ENCODE data around the gene FGF1. TPM values are rescaled to one million over a fixed set of nuclear protein-coding genes. Genes with fewer than 3 reads are reported as not detected.
A peak's percentile ranks its signal among the peaks of the same experiment; 100 is the strongest.

FGF1 gene
- total and polyA plus RNA-seq, 2 of the 4 experiments (the other 2 are of a cell fraction) = 7.6 to 7.7 TPM

DNA sequence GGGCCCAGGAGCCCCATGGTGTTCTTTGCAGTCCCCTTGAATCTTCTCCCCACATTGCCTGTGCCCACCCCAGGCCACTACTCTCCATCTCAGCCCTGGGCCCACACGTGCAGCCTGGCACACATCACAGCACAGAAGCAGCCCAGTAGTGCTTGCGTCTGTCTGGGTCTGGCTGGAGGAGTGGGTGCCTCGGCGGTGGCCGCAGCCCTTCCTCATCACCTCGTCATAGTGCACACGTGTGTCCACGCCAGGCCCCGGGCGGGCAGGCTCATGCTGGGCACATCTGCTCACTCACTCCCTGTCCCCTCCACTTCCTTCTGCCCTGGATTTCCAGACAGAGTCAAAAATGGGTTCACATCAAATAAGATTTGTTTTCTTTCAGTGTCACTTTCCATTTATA is 33.3 kb downstream of the FGF1 start:
- Histone ChIP-seq H3K27ac (ENCODE audit: insufficient read depth, low read length) (no peak overlapping the region), H2AK9ac (replicated peaks; ENCODE audit: low read depth, low read length, poor library complexity) (peak overlapping the region; percentile 5), H3K18ac (ENCODE audit: low read depth, low read length) (no peak overlapping the region), H2AFZ (replicated peaks; ENCODE audit: low read length, poor library complexity) (no peak overlapping the region), H4K5ac (ENCODE audit: low read depth, low read length) (no peak overlapping the region), H3K4me1 (ENCODE audit: control insufficient read depth, insufficient read depth, low read length) (peaks cover 2% of the 10 kb centered on the region; the same call in 1 of the 2 replicates), H4K20me1 (ENCODE audit: insufficient read depth, low read length) (no peaks in the 10 kb centered on the region), H3K79me1 (ENCODE audit: low read depth in 1 of 2, low read length in 2 of 2) (no peaks in the 10 kb centered on the region), H3K4ac (ENCODE audit: low read depth, low read length) (no peak overlapping the region; the same call in 1 of the 2 replicates), H4K8ac (ENCODE audit: low read depth in 2 of 2, low read length in 2 of 2) (no peak overlapping the region), H3K4me3 (ENCODE audit: insufficient read depth, low read depth, low read length) (no peak overlapping the region), H3K27me3 (ENCODE audit: control insufficient read depth, insufficient read depth, low read length) (no peaks in the 10 kb centered on the region), H3K36me3 (ENCODE audit: control insufficient read depth, insufficient read depth, low read length) (no peaks in the 10 kb centered on the region), H3K9me3 (ENCODE audit: control insufficient read depth, insufficient read depth, low read length) (no peaks in the 10 kb centered on the region), H3K4me2 (ENCODE audit: low read depth, low read length) (no peak overlapping the region), H3K14ac (replicated peaks; ENCODE audit: low read depth, low read length) (no peak overlapping the region), H2BK120ac (ENCODE audit: low read depth, low read length) (peak overlapping the region; percentile 36; the same call in 1 of the 2 replicates), H3K56ac (ENCODE audit: extremely low read depth, insufficient read depth, low read length) (no peak overlapping the region), H4K91ac (ENCODE audit: insufficient read depth, low read depth, low read length) (no peak overlapping the region), H3K9ac (ENCODE audit: low read depth, low read length) (no peak overlapping the region), H2BK15ac (ENCODE audit: low read depth, low read length) (no peak overlapping the region), H2BK5ac (ENCODE audit: low read depth, low read length, poor library complexity, severe bottlenecking) (no peak overlapping the region), H2AK5ac (ENCODE audit: low read depth, low read length) (no peak overlapping the region; the same call in 1 of the 2 replicates), H2BK20ac (ENCODE audit: low read depth, low read length) (no peak overlapping the region), H3K9me1 (ENCODE audit: insufficient read depth, low read length) (no peaks in the 10 kb centered on the region), H3K23ac (ENCODE audit: low read depth, low read length) (no peak overlapping the region)
- ATAC-seq (ENCODE audit: low read depth) (no peak), DNase-seq (no peak)
- WGBS, 2 experiments (ENCODE audit: extremely low coverage in 2 of 2, insufficient read length in 1 of 2) = 94% methylated on average over 9 of the region's 10 CpGs; no CpG with 5 or more reads in 1 of the 2 experiments
- in situ Hi-C loops (cut with MboI; ENCODE audit: low sequenced_read_pairs) = no loop called here
- TF ChIP-seq RAD21 (IDR thresholded peaks at IDR 0.05; ENCODE audit: low read length) = no peak
- no peak for TF ChIP-seq SMC3 (IDR thresholded peaks at IDR 0.05; ENCODE audit: low read depth, low read length)
- no peak for TF ChIP-seq FOS (IDR thresholded peaks at IDR 0.05; ENCODE audit: low read depth, low read length)
- TF ChIP-seq, protein P1, sequence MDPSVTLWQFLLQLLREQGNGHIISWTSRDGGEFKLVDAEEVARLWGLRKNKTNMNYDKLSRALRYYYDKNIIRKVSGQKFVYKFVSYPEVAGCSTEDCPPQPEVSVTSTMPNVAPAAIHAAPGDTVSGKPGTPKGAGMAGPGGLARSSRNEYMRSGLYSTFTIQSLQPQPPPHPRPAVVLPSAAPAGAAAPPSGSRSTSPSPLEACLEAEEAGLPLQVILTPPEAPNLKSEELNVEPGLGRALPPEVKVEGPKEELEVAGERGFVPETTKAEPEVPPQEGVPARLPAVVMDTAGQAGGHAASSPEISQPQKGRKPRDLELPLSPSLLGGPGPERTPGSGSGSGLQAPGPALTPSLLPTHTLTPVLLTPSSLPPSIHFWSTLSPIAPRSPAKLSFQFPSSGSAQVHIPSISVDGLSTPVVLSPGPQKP (IDR thresholded peaks at IDR 0.05; ENCODE audit: borderline replicate concordance, low read depth, low read length) = no peak
- TF ChIP-seq, protein P2, sequence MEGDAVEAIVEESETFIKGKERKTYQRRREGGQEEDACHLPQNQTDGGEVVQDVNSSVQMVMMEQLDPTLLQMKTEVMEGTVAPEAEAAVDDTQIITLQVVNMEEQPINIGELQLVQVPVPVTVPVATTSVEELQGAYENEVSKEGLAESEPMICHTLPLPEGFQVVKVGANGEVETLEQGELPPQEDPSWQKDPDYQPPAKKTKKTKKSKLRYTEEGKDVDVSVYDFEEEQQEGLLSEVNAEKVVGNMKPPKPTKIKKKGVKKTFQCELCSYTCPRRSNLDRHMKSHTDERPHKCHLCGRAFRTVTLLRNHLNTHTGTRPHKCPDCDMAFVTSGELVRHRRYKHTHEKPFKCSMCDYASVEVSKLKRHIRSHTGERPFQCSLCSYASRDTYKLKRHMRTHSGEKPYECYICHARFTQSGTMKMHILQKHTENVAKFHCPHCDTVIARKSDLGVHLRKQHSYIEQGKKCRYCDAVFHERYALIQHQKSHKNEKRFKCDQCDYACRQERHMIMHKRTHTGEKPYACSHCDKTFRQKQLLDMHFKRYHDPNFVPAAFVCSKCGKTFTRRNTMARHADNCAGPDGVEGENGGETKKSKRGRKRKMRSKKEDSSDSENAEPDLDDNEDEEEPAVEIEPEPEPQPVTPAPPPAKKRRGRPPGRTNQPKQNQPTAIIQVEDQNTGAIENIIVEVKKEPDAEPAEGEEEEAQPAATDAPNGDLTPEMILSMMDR (conservative IDR thresholded peaks at IDR 0.05; ENCODE audit: low read depth, low read length) = no peak
- no peak for TF ChIP-seq CHD1 (IDR thresholded peaks at IDR 0.05; ENCODE audit: low read depth, low read length)
- no peak for TF ChIP-seq MXI1 (IDR thresholded peaks at IDR 0.05; ENCODE audit: borderline replicate concordance, low read depth, low read length)
- no peak for TF ChIP-seq NFE2L2 (IDR thresholded peaks at IDR 0.05; ENCODE audit: low read depth, low read length)
- TF ChIP-seq, protein P3, sequence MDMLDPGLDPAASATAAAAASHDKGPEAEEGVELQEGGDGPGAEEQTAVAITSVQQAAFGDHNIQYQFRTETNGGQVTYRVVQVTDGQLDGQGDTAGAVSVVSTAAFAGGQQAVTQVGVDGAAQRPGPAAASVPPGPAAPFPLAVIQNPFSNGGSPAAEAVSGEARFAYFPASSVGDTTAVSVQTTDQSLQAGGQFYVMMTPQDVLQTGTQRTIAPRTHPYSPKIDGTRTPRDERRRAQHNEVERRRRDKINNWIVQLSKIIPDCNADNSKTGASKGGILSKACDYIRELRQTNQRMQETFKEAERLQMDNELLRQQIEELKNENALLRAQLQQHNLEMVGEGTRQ (IDR thresholded peaks at IDR 0.05; ENCODE audit: low read depth, low read length) = no peak
- no peak for TF ChIP-seq MAFK (IDR thresholded peaks at IDR 0.05; ENCODE audit: low read depth, low read length)
- no peak for TF ChIP-seq RCOR1 (IDR thresholded peaks at IDR 0.05; ENCODE audit: insufficient replicate concordance, low read length)
- no peak for TF ChIP-seq BHLHE40 (IDR thresholded peaks at IDR 0.05; ENCODE audit: low read depth, low read length)
- no peak for TF ChIP-seq RFX5 (IDR thresholded peaks at IDR 0.05; ENCODE audit: low read depth, low read length)
- TF ChIP-seq POLR2A (IDR thresholded peaks at IDR 0.05; ENCODE audit: low read depth, low read length) = no peak
- TF ChIP-seq MAZ (IDR thresholded peaks at IDR 0.05; ENCODE audit: borderline replicate concordance, low read depth, low read length) = no peak
- TF ChIP-seq CEBPB (IDR thresholded peaks at IDR 0.05; ENCODE audit: low read depth, low read length) = no peak
- CTCF ChIA-PET = interaction anchor here (1.0 to 1.2 kb wide), 2 partner anchors 46 to 61 kb away, joined by 3 to 4 read pairs; no protein-coding TSS in a partner anchor
- POLR2A ChIA-PET (ENCODE audit: unreplicated experiment) = no interaction called here
- dilution Hi-C loops (cut with HindIII; ENCODE audit: low sequenced_read_pairs, unreplicated experiment) = no loop called here
- no TSS peak for BruUV-seq (replicated peaks)
- intact Hi-C loops (cut with micrococcal nuclease) = no loop called here
